ENCODE measurements around the gene ACYP1.

ACYP1 gene

GRCh38 chr14:75063491-75064204 lies at the start of gene ACYP1:
ACYP1 (minus strand) TSS chr14:75064024; CDS start chr14:75063553, 471 bp downstream.
- DNase-seq: peak; percentile 92

- no peak for DNase-seq
These were observed 46.1 kb upstream of the ACYP1 start for GRCh38 chr14:75109877-75110276.

- DNase-seq: no peak
These were observed 43.4 kb upstream of the ACYP1 start for GRCh38 chr14:75107186-75107585.

- no peak for DNase-seq
These were observed 37.7 kb upstream of the ACYP1 start for GRCh38 chr14:75101491-75101890.

- no peak for DNase-seq
These were observed 34.9 kb upstream of the ACYP1 start for GRCh38 chr14:75098682-75099081.

GRCh38 chr14:75098212-75098611 lies 34.4 kb upstream of the ACYP1 start:
- DNase-seq: no peak

GRCh38 chr14:75096959-75097358 lies 33.1 kb upstream of the ACYP1 start:
- DNase-seq: no peak

- DNase-seq: no peak
These were observed 31.9 kb upstream of the ACYP1 start for GRCh38 chr14:75095690-75096089.

- DNase-seq: no peak
These were observed 31.1 kb upstream of the ACYP1 start for GRCh38 chr14:75094896-75095295.

- DNase-seq: no peak
These were observed 28.9 kb upstream of the ACYP1 start for GRCh38 chr14:75092698-75093097.

- DNase-seq: no peak
These were observed 27.4 kb upstream of the ACYP1 start for GRCh38 chr14:75091251-75091650.

- no peak for DNase-seq
These were observed 26.5 kb upstream of the ACYP1 start for GRCh38 chr14:75090353-75090752.

- DNase-seq: peak; percentile 67
These were observed 24.9 kb upstream of the ACYP1 start for GRCh38 chr14:75088566-75089373.

- no peak for DNase-seq
These were observed 24.3 kb upstream of the ACYP1 start for GRCh38 chr14:75088153-75088552.

- DNase-seq: no peak
These were observed 20.7 kb upstream of the ACYP1 start for GRCh38 chr14:75084513-75084912.

- no peak for DNase-seq
These were observed 19.4 kb upstream of the ACYP1 start for GRCh38 chr14:75083271-75083670.

- DNase-seq: no peak
These were observed 17.9 kb upstream of the ACYP1 start for GRCh38 chr14:75081660-75082229.

- DNase-seq: no peak
These were observed 15.7 kb upstream of the ACYP1 start for GRCh38 chr14:75079521-75079920.

- no peak for DNase-seq
These were observed 14.0 kb upstream of the ACYP1 start for GRCh38 chr14:75077794-75078193.

- DNase-seq: no peak
These were observed 6.6 kb upstream of the ACYP1 start for GRCh38 chr14:75070383-75070782.

- DNase-seq: no peak
These were observed 6.0 kb upstream of the ACYP1 start for GRCh38 chr14:75069811-75070145.

GRCh38 chr14:75069121-75069810 lies 5.4 kb upstream of the ACYP1 start, which contains the start of gene ZC2HC1C:
ZC2HC1C (plus strand) TSS chr14:75069641; CDS start chr14:75070574, 933 bp downstream.
- peak; percentile 66 for DNase-seq
